Measurements from ENCODE around the gene COL12A1. TPM values are rescaled to one million over a fixed set of nuclear protein-coding genes. Genes with fewer than 3 reads are reported as not detected.

COL12A1 gene
- total RNA-seq, 4 donors from 2014 or later = 17.2 to 30.5 (median 22.4) TPM

- Histone ChIP-seq H3K4me1 (peaks cover 4 to 10% of the 10 kb centered on the region in 2 donors), H3K27me3 (no peaks in the 10 kb centered on the region), H3K27ac (no peak overlapping the region), H3K36me3 (no peaks in the 10 kb centered on the region), H3K4me3 (no peak overlapping the region), H3K9me3 (no peaks in the 10 kb centered on the region)
- DNase-seq (no peak), ATAC-seq (peak in 1 of 2 donors; percentile 45)
- TF ChIP-seq POLR2A (IDR thresholded peaks at IDR 0.05) (no peak), CTCF (IDR thresholded peaks at IDR 0.05 in 4 of 5, conservative IDR thresholded peaks at IDR 0.05 in 1 of 5) (no peak)
- intact Hi-C loops (cut with DNase I; ENCODE audit: low total_unique reads) = no loop called here
- in situ Hi-C loops (cut with MboI; ENCODE audit: low sequenced_read_pairs in 4 of 4) = loop anchor here (10.0 to 25.0 kb wide), 7 partner anchors 805 to 1555 kb away; partner anchors contain the start of gene SLC17A5 (in 1 of the 4)
Measured at GRCh38 chr6:75217193-75217592, 11.3 kb upstream of the COL12A1 start.

- no peak overlapping the region for H3K4me3 ChIP-seq
- intact Hi-C loops (cut with DNase I; ENCODE audit: low total_unique reads) (no loop called here), in situ Hi-C loops (cut with MboI; ENCODE audit: low sequenced_read_pairs in 4 of 4) (loop anchor here (10.0 to 25.0 kb wide), 7 partner anchors 803 to 1553 kb away; partner anchors contain the start of gene SLC17A5 (in 1 of the 4))
- H3K36me3 ChIP-seq = no peaks in the 10 kb centered on the region
- no peaks in the 10 kb centered on the region for H3K9me3 ChIP-seq
- H3K4me1 ChIP-seq = peaks cover 4 to 10% of the 10 kb centered on the region in 2 donors
- DNase-seq (no peak), ATAC-seq (no peak)
- no peak for TF ChIP-seq POLR2A (IDR thresholded peaks at IDR 0.05)
- TF ChIP-seq CTCF (IDR thresholded peaks at IDR 0.05 in 4 of 5, conservative IDR thresholded peaks at IDR 0.05 in 1 of 5) = no peak
- no peak overlapping the region for H3K27ac ChIP-seq
- H3K27me3 ChIP-seq = no peaks in the 10 kb centered on the region
Measured at GRCh38 chr6:75215291-75215690, 9.4 kb upstream of the COL12A1 start.

GRCh38 chr6:75213732-75214131, 7.9 kb upstream of the COL12A1 start:
- no peaks in the 10 kb centered on the region for H3K27me3 ChIP-seq
- H3K4me1 ChIP-seq = peaks cover 4 to 10% of the 10 kb centered on the region in 2 donors
- ATAC-seq (no peak), DNase-seq (no peak)
- H3K9me3 ChIP-seq = no peaks in the 10 kb centered on the region
- H3K36me3 ChIP-seq = no peaks in the 10 kb centered on the region
- no peak for TF ChIP-seq POLR2A (IDR thresholded peaks at IDR 0.05)
- no peak for TF ChIP-seq CTCF (IDR thresholded peaks at IDR 0.05 in 4 of 5, conservative IDR thresholded peaks at IDR 0.05 in 1 of 5)
- no peak overlapping the region for H3K4me3 ChIP-seq
- intact Hi-C loops (cut with DNase I; ENCODE audit: low total_unique reads) = no loop called here
- no peak overlapping the region for H3K27ac ChIP-seq
- in situ Hi-C loops (cut with MboI; ENCODE audit: low sequenced_read_pairs in 4 of 4) = loop anchor here (10.0 to 25.0 kb wide), 7 partner anchors 801 to 1551 kb away; partner anchors contain the start of gene SLC17A5 (in 1 of the 4)

GRCh38 chr6:75213112-75213511, 7.3 kb upstream of the COL12A1 start:
- ATAC-seq (no peak), DNase-seq (no peak)
- H3K27me3 ChIP-seq = no peaks in the 10 kb centered on the region
- no peak overlapping the region for H3K27ac ChIP-seq
- no peak overlapping the region for H3K4me3 ChIP-seq
- in situ Hi-C loops (cut with MboI; ENCODE audit: low sequenced_read_pairs in 4 of 4) (loop anchor here (10.0 to 25.0 kb wide), 7 partner anchors 801 to 1551 kb away; partner anchors contain the start of gene SLC17A5 (in 1 of the 4)), intact Hi-C loops (cut with DNase I; ENCODE audit: low total_unique reads) (no loop called here)
- no peaks in the 10 kb centered on the region for H3K9me3 ChIP-seq
- TF ChIP-seq CTCF (IDR thresholded peaks at IDR 0.05 in 4 of 5, conservative IDR thresholded peaks at IDR 0.05 in 1 of 5) = no peak
- TF ChIP-seq POLR2A (IDR thresholded peaks at IDR 0.05) = no peak
- H3K4me1 ChIP-seq = peaks cover 4 to 10% of the 10 kb centered on the region in 2 donors
- H3K36me3 ChIP-seq = no peaks in the 10 kb centered on the region

Measured in gastrocnemius medialis (tissue), 4 donors.